DOHH2 (cell line): ENCODE data around the gene COLEC12.
"Not testable (repeated sequence)": the region's sequence is repeated elsewhere in the genome, so short reads cannot be mapped to it uniquely, and the experiment has no call there.

Experiments
- H3F3A ChIP-seq: fragments of 200-600 bp; sonication (generic), shearing (Covaris generic); 2 replicates; pipeline ENCODE4 v1.6.0; 2016; ENCODE audit warnings: antibody characterized with exemption, mild to moderate bottlenecking; ENCODE audit not compliant: control insufficient read depth, insufficient read depth
- H3K27ac ChIP-seq: fragments of 200-600 bp; sonication (generic); 2 replicates; pipeline ENCODE4 v1.5.1; 2014; ENCODE audit warnings: low read depth, mild to moderate bottlenecking, low read length, moderate library complexity
- H3K27me3 ChIP-seq: fragments of 200-600 bp; sonication (generic); 2 replicates; pipeline ENCODE4 v1.6.1; 2014; ENCODE audit warnings: mild to moderate bottlenecking, low read length, mixed read lengths; ENCODE audit not compliant: control insufficient read depth
- H3K36me3 ChIP-seq: fragments of 200-600 bp; sonication (generic); 2 replicates; pipeline ENCODE4 v1.6.1; 2014; ENCODE audit warnings: mild to moderate bottlenecking, low read length, moderate library complexity, mixed read lengths; ENCODE audit not compliant: control insufficient read depth
- H3K4me1 ChIP-seq: fragments of 200-600 bp; sonication (generic); 2 replicates; pipeline ENCODE4 v1.6.1; 2014; ENCODE audit warnings: mild to moderate bottlenecking, low read length, mixed read lengths; ENCODE audit not compliant: control insufficient read depth
- H3K4me2 ChIP-seq: fragments of 200-600 bp; sonication (generic); 2 replicates; pipeline ENCODE4 v1.6.0; 2014; ENCODE audit warnings: mild to moderate bottlenecking, low read length, moderate library complexity
- H3K4me3 ChIP-seq: fragments of 200-600 bp; sonication (generic); 2 replicates; pipeline ENCODE4 v1.5.1; 2014; ENCODE audit warnings: mild to moderate bottlenecking, low read length, mixed read lengths
- H3K79me2 ChIP-seq: fragments of 200-600 bp; sonication (generic); 2 replicates; pipeline ENCODE4 v1.6.1; 2014; ENCODE audit warnings: mild to moderate bottlenecking, low read length, mixed read lengths; ENCODE audit not compliant: control insufficient read depth
- H3K9me2 ChIP-seq: fragments of 200-600 bp; sonication (generic); replicated peaks from 2 replicates; pipeline ENCODE4 v1.6.1; 2014; ENCODE audit warnings: mild to moderate bottlenecking, low read length, mixed read lengths; ENCODE audit not compliant: control insufficient read depth
- H3K9me3 ChIP-seq: fragments of 200-600 bp; sonication (generic); 2 replicates; pipeline ENCODE4 v1.6.1; 2014; ENCODE audit warnings: antibody characterized with exemption, low read length, mixed read lengths; ENCODE audit not compliant: control insufficient read depth, insufficient read depth
- H4K20me1 ChIP-seq: fragments of 200-600 bp; sonication (generic); 2 replicates; pipeline ENCODE4 v1.6.0; 2014; ENCODE audit warnings: low read depth, mild to moderate bottlenecking, antibody characterized with exemption, low read length, moderate library complexity; ENCODE audit not compliant: control insufficient read depth, insufficient read depth
- CTCF ChIP-seq: fragments of 200-600 bp; sonication (generic); IDR thresholded peaks from one replicate; pipeline ENCODE4 v1.5.1; 2014; ENCODE audit warnings: antibody characterized with exemption, mild to moderate bottlenecking, low read depth, low read length; ENCODE audit not compliant: poor library complexity, severe bottlenecking
- EZH2phosphoT487 ChIP-seq: fragments of 200-600 bp; sonication (generic); IDR thresholded peaks from 2 replicates; pipeline ENCODE4 v1.6.1; 2017; ENCODE audit warnings: borderline replicate concordance, mild to moderate bottlenecking, antibody characterized with exemption, low read length, moderate library complexity, mixed read lengths

COLEC12 gene

GRCh38 chr18:313931-314330 is 186.6 kb downstream of the COLEC12 start:
- Histone ChIP-seq H4K20me1 (no peaks in the 10 kb centered on the region), H3K27ac (no peak overlapping the region), H3K79me2 (no peaks in the 10 kb centered on the region), H3K36me3 (no peaks in the 10 kb centered on the region), H3F3A (no peaks in the 10 kb centered on the region), H3K4me2 (no peak overlapping the region), H3K4me3 (no peak overlapping the region), H3K9me2 (no peaks in the 10 kb centered on the region), H3K4me1 (no peaks in the 10 kb centered on the region), H3K27me3 (no peaks in the 10 kb centered on the region; the same call in 1 of the 2 replicates), H3K9me3 (no peaks in the 10 kb centered on the region)
- no peak for TF ChIP-seq CTCF
- no peak for TF ChIP-seq EZH2phosphoT487

- TF ChIP-seq CTCF (no peak), EZH2phosphoT487 (no peak)
- Histone ChIP-seq H3K4me1 (no peaks in the 10 kb centered on the region), H3K79me2 (no peaks in the 10 kb centered on the region), H3F3A (no peaks in the 10 kb centered on the region), H3K9me2 (no peaks in the 10 kb centered on the region), H3K4me3 (no peak overlapping the region), H3K27me3 (no peaks in the 10 kb centered on the region; the same call in 1 of the 2 replicates), H3K36me3 (no peaks in the 10 kb centered on the region), H3K9me3 (no peaks in the 10 kb centered on the region), H4K20me1 (no peaks in the 10 kb centered on the region), H3K27ac (no peak overlapping the region), H3K4me2 (no peak overlapping the region)
Observed at GRCh38 chr18:312415-312814, 188.1 kb downstream of the COLEC12 start.

GRCh38 chr18:310042-310441 is 190.5 kb downstream of the COLEC12 start:
- Histone ChIP-seq H3K9me2 (no peaks in the 10 kb centered on the region), H3K9me3 (no peaks in the 10 kb centered on the region), H3K27ac (no peak overlapping the region), H4K20me1 (no peaks in the 10 kb centered on the region), H3K4me1 (no peaks in the 10 kb centered on the region), H3F3A (no peaks in the 10 kb centered on the region), H3K4me3 (no peak overlapping the region), H3K36me3 (no peaks in the 10 kb centered on the region), H3K4me2 (no peak overlapping the region), H3K27me3 (no peaks in the 10 kb centered on the region; the same call in 1 of the 2 replicates), H3K79me2 (no peaks in the 10 kb centered on the region)
- no peak for TF ChIP-seq EZH2phosphoT487
- TF ChIP-seq CTCF, result no peak

GRCh38 chr18:308086-308485 is 192.4 kb downstream of the COLEC12 start:
- H3F3A ChIP-seq, H3K27me3 ChIP-seq, H3K4me1 ChIP-seq, H3K9me3 ChIP-seq, H3K36me3 ChIP-seq, H3K4me2 ChIP-seq, H3K27ac ChIP-seq, H3K79me2 ChIP-seq, H3K9me2 ChIP-seq, H4K20me1 ChIP-seq, H3K4me3 ChIP-seq: not testable (repeated sequence)
